Measurements from ENCODE around the gene ARHGAP31.
"Not testable (repeated sequence)": the region's sequence is repeated elsewhere in the genome, so short reads cannot be mapped to it uniquely, and the experiment has no call there.

ARHGAP31 gene

GRCh38 chr3:119319311-119319710 is 25.1 kb downstream of the ARHGAP31 start:
- DNase-seq (ENCODE audit: low read depth in 2 of 2): no peak

- DNase-seq (ENCODE audit: low read depth in 2 of 2): not testable (repeated sequence)
Measured at GRCh38 chr3:119320785-119321184, 26.6 kb downstream of the ARHGAP31 start.

- no peak for DNase-seq (ENCODE audit: low read depth in 2 of 2)
Measured at GRCh38 chr3:119322021-119322834, 28.0 kb downstream of the ARHGAP31 start.

GRCh38 chr3:119322835-119323722 is 28.9 kb downstream of the ARHGAP31 start:
- no peak for DNase-seq (ENCODE audit: low read depth in 2 of 2)

- no peak for DNase-seq (ENCODE audit: low read depth in 2 of 2)
Measured at GRCh38 chr3:119323723-119324085, 29.5 kb downstream of the ARHGAP31 start.

- DNase-seq (ENCODE audit: low read depth in 2 of 2): no peak
Measured at GRCh38 chr3:119324899-119325298, 30.7 kb downstream of the ARHGAP31 start.

- no peak for DNase-seq (ENCODE audit: low read depth in 2 of 2)
Measured at GRCh38 chr3:119326976-119327375, 32.8 kb downstream of the ARHGAP31 start.

GRCh38 chr3:119329551-119329950 is 35.4 kb downstream of the ARHGAP31 start:
- no peak for DNase-seq (ENCODE audit: low read depth in 2 of 2)

GRCh38 chr3:119330181-119330580 is 36.0 kb downstream of the ARHGAP31 start:
- no peak for DNase-seq (ENCODE audit: low read depth in 2 of 2)

- no peak for DNase-seq (ENCODE audit: low read depth in 2 of 2)
Measured at GRCh38 chr3:119330858-119331257, 36.7 kb downstream of the ARHGAP31 start.

GRCh38 chr3:119331661-119332060 is 37.5 kb downstream of the ARHGAP31 start:
- no peak for DNase-seq (ENCODE audit: low read depth in 2 of 2)

GRCh38 chr3:119333773-119334509 is 39.8 kb downstream of the ARHGAP31 start:
- no peak for DNase-seq (ENCODE audit: low read depth in 2 of 2)

GRCh38 chr3:119336823-119337222 is 42.6 kb downstream of the ARHGAP31 start:
- no peak for DNase-seq (ENCODE audit: low read depth in 2 of 2)

- not testable (repeated sequence) for DNase-seq (ENCODE audit: low read depth in 2 of 2)
Measured at GRCh38 chr3:119337407-119337806, 43.2 kb downstream of the ARHGAP31 start.

- DNase-seq (ENCODE audit: low read depth in 2 of 2): no peak
Measured at GRCh38 chr3:119338754-119339153, 44.6 kb downstream of the ARHGAP31 start.

GRCh38 chr3:119340014-119340413 is 45.8 kb downstream of the ARHGAP31 start:
- no peak for DNase-seq (ENCODE audit: low read depth in 2 of 2)

GRCh38 chr3:119340446-119340845 is 46.3 kb downstream of the ARHGAP31 start:
- no peak for DNase-seq (ENCODE audit: low read depth in 2 of 2)

GRCh38 chr3:119342176-119342575 is 48.0 kb downstream of the ARHGAP31 start:
- no peak for DNase-seq (ENCODE audit: low read depth in 2 of 2)

- DNase-seq (ENCODE audit: low read depth in 2 of 2): no peak
Measured at GRCh38 chr3:119343719-119344118, 49.5 kb downstream of the ARHGAP31 start.

- DNase-seq (ENCODE audit: low read depth in 2 of 2): no peak
Measured at GRCh38 chr3:119346076-119346496, 51.9 kb downstream of the ARHGAP31 start.

GRCh38 chr3:119347036-119347435 is 52.9 kb downstream of the ARHGAP31 start:
- no peak for DNase-seq (ENCODE audit: low read depth in 2 of 2)

All from fibroblast of skin of left biceps (primary cell).